ENCODE results near the gene GAS7. TPM values are rescaled to one million over a fixed set of nuclear protein-coding genes. Genes with fewer than 3 reads are reported as not detected.

The GAS7 gene
- total and polyA plus RNA-seq, 9 of the 15 experiments (the other 6 are each of a cell fraction or from before 2014, with no cell fraction given), result 0.11 to 0.33 TPM; not detected in 7

DNA sequence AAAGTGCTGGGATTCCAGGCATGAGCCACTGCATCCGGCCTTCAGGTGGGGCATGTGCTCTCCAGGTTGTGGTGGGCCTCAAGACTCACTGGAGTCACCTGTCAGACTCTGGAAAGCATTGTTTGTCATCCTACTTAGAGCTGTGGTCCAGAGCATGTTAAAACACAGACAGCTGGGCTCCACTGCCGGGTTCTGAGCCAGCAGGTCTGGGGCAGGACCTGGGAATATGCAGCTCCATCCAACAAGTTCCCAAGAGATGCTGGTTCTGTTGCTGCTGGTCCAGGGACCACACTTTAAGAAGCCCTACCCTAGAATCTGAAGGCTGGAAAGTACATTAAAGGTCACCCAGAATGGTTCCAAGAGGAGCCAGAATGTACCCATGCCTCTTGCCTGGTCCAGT lies 75.3 kb downstream of the GAS7 start:
- FAIRE-seq (no peak), ATAC-seq (no peak), DNase-seq (ENCODE audit: extremely low read depth in 1 of 4, low spot score in 3 of 4) (no peak)
- in situ Hi-C loops (cut with MboI) (no loop called here), intact Hi-C loops (cut with micrococcal nuclease) (no loop called here)
- ChIA-PET POLR2A (no interaction called here), CTCF (ENCODE audit: low intra/inter-chr PET ratio) (no interaction called here)
- no peaks in the 10 kb centered on the region for H3K36me3 ChIP-seq (ENCODE audit: control insufficient read depth, insufficient read depth, low read length)
- H3K27me3 ChIP-seq (ENCODE audit: control insufficient read depth in 2 of 2, insufficient read depth in 2 of 2, low read length in 2 of 2), result no peaks in the 10 kb centered on the region; a peak in 1 of 5 replicates
- 0% methylated on average over 2 of the region's 2 CpGs for WGBS (ENCODE audit: insufficient coverage, low coverage, missing lambda C conversion rate)
- BruUV-seq (replicated peaks), result no TSS peak
- no peaks in the 10 kb centered on the region for H3K9me3 ChIP-seq (replicated peaks; ENCODE audit: control insufficient read depth, insufficient read depth, low read depth, low read length)
- no peak for TF ChIP-seq ZNF263 (CRISPR knock-in tag; IDR thresholded peaks at IDR 0.05; ENCODE audit: borderline replicate concordance)
- TF ChIP-seq, protein P1, sequence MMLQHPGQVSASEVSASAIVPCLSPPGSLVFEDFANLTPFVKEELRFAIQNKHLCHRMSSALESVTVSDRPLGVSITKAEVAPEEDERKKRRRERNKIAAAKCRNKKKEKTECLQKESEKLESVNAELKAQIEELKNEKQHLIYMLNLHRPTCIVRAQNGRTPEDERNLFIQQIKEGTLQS (IDR thresholded peaks at IDR 0.05), result no peak
- TF ChIP-seq, protein P1 (CRISPR knock-in tag; conservative IDR thresholded peaks at IDR 0.05), result no peak
- no peak for TF ChIP-seq PPARD (CRISPR knock-in tag; IDR thresholded peaks at IDR 0.05)
- no peak for TF ChIP-seq NFIC (IDR thresholded peaks at IDR 0.05)
- TF ChIP-seq, protein P2, sequence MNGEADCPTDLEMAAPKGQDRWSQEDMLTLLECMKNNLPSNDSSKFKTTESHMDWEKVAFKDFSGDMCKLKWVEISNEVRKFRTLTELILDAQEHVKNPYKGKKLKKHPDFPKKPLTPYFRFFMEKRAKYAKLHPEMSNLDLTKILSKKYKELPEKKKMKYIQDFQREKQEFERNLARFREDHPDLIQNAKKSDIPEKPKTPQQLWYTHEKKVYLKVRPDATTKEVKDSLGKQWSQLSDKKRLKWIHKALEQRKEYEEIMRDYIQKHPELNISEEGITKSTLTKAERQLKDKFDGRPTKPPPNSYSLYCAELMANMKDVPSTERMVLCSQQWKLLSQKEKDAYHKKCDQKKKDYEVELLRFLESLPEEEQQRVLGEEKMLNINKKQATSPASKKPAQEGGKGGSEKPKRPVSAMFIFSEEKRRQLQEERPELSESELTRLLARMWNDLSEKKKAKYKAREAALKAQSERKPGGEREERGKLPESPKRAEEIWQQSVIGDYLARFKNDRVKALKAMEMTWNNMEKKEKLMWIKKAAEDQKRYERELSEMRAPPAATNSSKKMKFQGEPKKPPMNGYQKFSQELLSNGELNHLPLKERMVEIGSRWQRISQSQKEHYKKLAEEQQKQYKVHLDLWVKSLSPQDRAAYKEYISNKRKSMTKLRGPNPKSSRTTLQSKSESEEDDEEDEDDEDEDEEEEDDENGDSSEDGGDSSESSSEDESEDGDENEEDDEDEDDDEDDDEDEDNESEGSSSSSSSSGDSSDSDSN (IDR thresholded peaks at IDR 0.05; ENCODE audit: borderline replicate concordance in 1 of 2, low read depth in 2 of 2, low read length in 2 of 2), result no peak
- TF ChIP-seq FOXJ3 (CRISPR knock-in tag; IDR thresholded peaks at IDR 0.05), result no peak
- no peak for TF ChIP-seq NFIX (CRISPR knock-in tag; IDR thresholded peaks at IDR 0.05; ENCODE audit: low read depth)
- TF ChIP-seq HNRNPH1 (optimal IDR thresholded peaks at IDR 0.05; ENCODE audit: low read depth, low read length), result no peak
- no peak for TF ChIP-seq FOSL1 (tag; conservative IDR thresholded peaks at IDR 0.05)
- TF ChIP-seq ZNF224 (CRISPR knock-in tag; IDR thresholded peaks at IDR 0.05), result no peak
- TF ChIP-seq CBX1 (IDR thresholded peaks at IDR 0.05; ENCODE audit: low read depth), result no peak
- TF ChIP-seq ZZZ3 (IDR thresholded peaks at IDR 0.05), result no peak
- no peak for TF ChIP-seq NFRKB (IDR thresholded peaks at IDR 0.05; ENCODE audit: low read depth)
- TF ChIP-seq, protein P3, sequence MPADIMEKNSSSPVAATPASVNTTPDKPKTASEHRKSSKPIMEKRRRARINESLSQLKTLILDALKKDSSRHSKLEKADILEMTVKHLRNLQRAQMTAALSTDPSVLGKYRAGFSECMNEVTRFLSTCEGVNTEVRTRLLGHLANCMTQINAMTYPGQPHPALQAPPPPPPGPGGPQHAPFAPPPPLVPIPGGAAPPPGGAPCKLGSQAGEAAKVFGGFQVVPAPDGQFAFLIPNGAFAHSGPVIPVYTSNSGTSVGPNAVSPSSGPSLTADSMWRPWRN (IDR thresholded peaks at IDR 0.05; ENCODE audit: low read depth), result no peak
- TF ChIP-seq, protein P4, sequence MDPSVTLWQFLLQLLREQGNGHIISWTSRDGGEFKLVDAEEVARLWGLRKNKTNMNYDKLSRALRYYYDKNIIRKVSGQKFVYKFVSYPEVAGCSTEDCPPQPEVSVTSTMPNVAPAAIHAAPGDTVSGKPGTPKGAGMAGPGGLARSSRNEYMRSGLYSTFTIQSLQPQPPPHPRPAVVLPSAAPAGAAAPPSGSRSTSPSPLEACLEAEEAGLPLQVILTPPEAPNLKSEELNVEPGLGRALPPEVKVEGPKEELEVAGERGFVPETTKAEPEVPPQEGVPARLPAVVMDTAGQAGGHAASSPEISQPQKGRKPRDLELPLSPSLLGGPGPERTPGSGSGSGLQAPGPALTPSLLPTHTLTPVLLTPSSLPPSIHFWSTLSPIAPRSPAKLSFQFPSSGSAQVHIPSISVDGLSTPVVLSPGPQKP (CRISPR knock-in tag; IDR thresholded peaks at IDR 0.05), result no peak
- TF ChIP-seq ATF1 (CRISPR knock-in tag; IDR thresholded peaks at IDR 0.05), result no peak
- no peak for TF ChIP-seq ATF1 (tag; IDR thresholded peaks at IDR 0.05)
- TF ChIP-seq GABPB1 (CRISPR knock-in tag; IDR thresholded peaks at IDR 0.05), result no peak
- no peak for TF ChIP-seq CTBP1 (IDR thresholded peaks at IDR 0.05; ENCODE audit: borderline replicate concordance)
- TF ChIP-seq BMI1 (IDR thresholded peaks at IDR 0.05; ENCODE audit: low read length), result no peak
- TF ChIP-seq PRPF4 (IDR thresholded peaks at IDR 0.05; ENCODE audit: insufficient read depth, low read depth, low read length, poor library complexity, severe bottlenecking), result no peak
- H4K20me1 ChIP-seq (replicated peaks; ENCODE audit: control insufficient read depth, insufficient read depth, low read length), result no peaks in the 10 kb centered on the region
- no peaks in the 10 kb centered on the region for H3K79me2 ChIP-seq (ENCODE audit: control insufficient read depth, insufficient read depth, low read length)
- H2AFZ ChIP-seq (ENCODE audit: low read depth, low read length), result no peak overlapping the region
- no peak overlapping the region for H3K4me3 ChIP-seq
- no peak overlapping the region for H3K9ac ChIP-seq (ENCODE audit: insufficient read depth in 1 of 2, low read depth in 2 of 2, low read length in 2 of 2)
- H3K4me1 ChIP-seq (replicated peaks in 1 of 2; ENCODE audit: control insufficient read depth in 2 of 2, insufficient read depth in 2 of 2, low read length in 2 of 2), result no peaks in the 10 kb centered on the region
- no peak overlapping the region for H3K27ac ChIP-seq (ENCODE audit: extremely low read depth, low read depth, low read length)
- no peak overlapping the region for H3K4me2 ChIP-seq (ENCODE audit: insufficient read depth, low read length)
- no peaks in the 10 kb centered on the region for H3K9me1 ChIP-seq (ENCODE audit: control insufficient read depth, insufficient read depth, low read length)
